Stomach (tissue), 4 donors: Measurements from ENCODE around the gene RAP1A.
"Not testable (repeated sequence)": the region's sequence is repeated elsewhere in the genome, so short reads cannot be mapped to it uniquely, and the experiment has no call there.

Experiments used
- EP300 ChIP-seq: sonication (generic); formaldehyde crosslinking; IDR thresholded peaks from one replicate; pipeline ENCODE4 v1.6.1; 2017; ENCODE audit warnings: antibody characterized with exemption
- POLR2A ChIP-seq, 4 donors: fragments of 450-650 bp; IDR thresholded peaks; one replicate each; pipeline ENCODE4 v1.6.1; 2016; ENCODE audit warnings: antibody characterized with exemption in 4 of 4, control low read depth in 2 of 4, mild to moderate bottlenecking in 1 of 4, moderate library complexity in 1 of 4
- POLR2AphosphoS5 ChIP-seq, 3 donors: sonication (generic); formaldehyde crosslinking; IDR thresholded peaks; one replicate each; pipeline ENCODE4 v1.6.1; 2016; ENCODE audit warnings: antibody characterized with exemption in 3 of 3
- TF ChIP-seq, protein P1 (sequence below), 7 experiments: fragments of 450-650 bp in 4 of 7; fragments of 200-600 bp in 3 of 7; sonication (generic) in 3 of 7; IDR thresholded peaks; one replicate each; pipeline ENCODE4 v1.5.1; 2016 to 2019; ENCODE audit warnings: antibody characterized with exemption in 7 of 7, control low read depth in 2 of 7, mild to moderate bottlenecking in 1 of 7

DNA sequence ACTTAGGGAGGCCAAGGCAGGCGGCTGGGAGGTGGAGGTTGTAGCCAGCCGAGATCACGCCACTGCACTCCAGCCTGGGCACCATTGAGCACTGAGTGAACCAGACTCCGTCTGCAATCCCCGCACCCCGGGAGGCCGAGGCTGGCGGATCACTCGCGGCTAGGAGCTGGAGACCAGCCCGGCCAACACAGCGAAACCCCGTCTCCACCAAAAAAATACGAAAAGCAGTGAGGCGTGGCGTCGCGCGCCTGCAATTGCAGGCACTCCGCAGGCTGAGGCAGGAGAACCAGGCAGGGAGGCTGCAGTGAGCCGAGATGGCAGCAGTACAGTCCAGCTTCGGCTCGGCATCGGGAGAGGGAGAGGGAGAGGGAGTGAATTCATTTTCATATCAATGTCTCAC lies 11.1 kb upstream of the RAP1A start:
- TF ChIP-seq, protein P1, sequence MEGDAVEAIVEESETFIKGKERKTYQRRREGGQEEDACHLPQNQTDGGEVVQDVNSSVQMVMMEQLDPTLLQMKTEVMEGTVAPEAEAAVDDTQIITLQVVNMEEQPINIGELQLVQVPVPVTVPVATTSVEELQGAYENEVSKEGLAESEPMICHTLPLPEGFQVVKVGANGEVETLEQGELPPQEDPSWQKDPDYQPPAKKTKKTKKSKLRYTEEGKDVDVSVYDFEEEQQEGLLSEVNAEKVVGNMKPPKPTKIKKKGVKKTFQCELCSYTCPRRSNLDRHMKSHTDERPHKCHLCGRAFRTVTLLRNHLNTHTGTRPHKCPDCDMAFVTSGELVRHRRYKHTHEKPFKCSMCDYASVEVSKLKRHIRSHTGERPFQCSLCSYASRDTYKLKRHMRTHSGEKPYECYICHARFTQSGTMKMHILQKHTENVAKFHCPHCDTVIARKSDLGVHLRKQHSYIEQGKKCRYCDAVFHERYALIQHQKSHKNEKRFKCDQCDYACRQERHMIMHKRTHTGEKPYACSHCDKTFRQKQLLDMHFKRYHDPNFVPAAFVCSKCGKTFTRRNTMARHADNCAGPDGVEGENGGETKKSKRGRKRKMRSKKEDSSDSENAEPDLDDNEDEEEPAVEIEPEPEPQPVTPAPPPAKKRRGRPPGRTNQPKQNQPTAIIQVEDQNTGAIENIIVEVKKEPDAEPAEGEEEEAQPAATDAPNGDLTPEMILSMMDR (IDR thresholded peaks at IDR 0.05): not testable (repeated sequence)
- TF ChIP-seq POLR2AphosphoS5 (IDR thresholded peaks at IDR 0.05); POLR2A (IDR thresholded peaks at IDR 0.05); EP300: not testable (repeated sequence)
